Urothelium cell line (cell line): ENCODE measurements around the gene HORMAD2.

Source experiments
- DNase-seq: peaks from one replicate; pipeline ENCODE4 v3.0.0; 2011; ENCODE audit warnings: low spot score, mixed read lengths
- FAIRE-seq: peaks from 2 replicates; lab custom pipeline; 2011; peaks lifted over from hg19 to GRCh38; lab: Jason Lieb, UNC

The HORMAD2 gene

DNA sequence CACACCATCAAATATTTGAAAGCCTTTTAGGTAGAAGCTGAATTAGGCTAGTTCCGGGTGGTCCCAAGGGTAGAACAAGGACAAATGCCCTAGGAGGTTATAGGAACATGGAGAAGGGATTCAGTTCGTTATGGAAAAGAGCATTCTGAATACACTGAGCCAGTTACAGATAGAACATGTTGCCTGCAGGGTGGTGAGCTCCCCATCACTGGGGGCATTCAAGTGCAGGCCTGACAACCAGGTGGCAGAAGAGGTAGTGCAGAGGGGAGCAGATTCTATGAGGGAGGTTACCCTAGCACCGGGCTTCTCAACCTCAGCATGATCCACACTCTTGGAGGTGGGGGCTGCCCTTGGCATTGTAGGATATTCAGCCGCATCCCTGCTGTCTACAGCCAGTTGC, 142.1 kb downstream of the HORMAD2 start:
- FAIRE-seq = no peak
- no peak for DNase-seq

DNA sequence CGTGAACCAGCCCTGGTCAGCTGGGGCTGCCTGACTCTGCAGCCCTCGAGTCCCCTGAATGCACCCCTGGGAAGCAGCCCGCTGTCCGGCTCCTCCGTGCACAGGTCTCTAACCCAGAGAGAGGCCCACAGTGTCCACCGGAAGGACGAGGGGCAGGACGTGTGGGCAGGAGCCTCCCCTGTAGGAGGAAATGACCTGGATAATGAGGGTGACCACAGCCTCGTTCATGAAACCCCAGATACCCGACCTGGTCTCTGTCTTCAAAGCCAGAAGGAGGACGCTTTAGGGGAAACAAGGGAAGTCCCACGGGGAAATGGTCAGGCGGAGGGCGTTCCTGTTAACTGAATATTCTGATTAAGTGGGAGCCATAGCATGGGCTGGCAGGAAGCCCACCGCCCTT, 143.0 kb downstream of the HORMAD2 start:
- no peak for FAIRE-seq
- DNase-seq = no peak

DNA sequence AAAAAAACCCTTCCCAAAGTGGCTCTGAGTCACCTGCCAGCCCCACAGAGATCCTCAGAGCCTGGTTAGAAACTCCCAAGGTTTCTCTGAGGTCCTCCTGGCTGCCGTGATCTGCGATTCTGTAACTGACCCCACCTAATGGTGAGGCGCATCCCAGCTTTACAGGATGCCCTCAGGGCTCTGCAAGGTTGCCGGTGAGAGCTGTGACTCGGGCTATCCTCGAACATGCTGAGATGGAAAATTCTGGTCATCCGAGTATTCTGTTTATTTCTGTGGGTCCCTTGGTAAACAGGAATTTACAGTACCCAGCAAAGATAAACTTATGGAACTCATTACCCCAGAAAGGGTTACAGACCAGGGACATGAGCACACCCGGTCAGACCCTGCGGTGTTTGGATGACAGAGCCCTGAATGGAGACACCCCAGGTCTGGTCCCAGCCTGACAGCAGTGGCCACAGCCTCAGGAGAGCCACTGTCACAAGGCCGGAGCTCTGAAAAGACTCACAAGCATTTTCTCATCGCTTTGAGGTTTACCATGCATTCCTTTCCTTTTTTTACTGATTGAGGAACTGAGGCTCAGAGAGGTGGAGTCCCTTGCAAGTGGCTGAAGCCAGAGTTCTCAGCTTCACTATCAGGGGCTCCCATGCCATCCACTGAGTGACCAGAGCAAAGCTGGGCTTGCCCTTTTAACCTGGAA, 144.0 kb downstream of the HORMAD2 start:
- DNase-seq = peak; percentile 66

DNA sequence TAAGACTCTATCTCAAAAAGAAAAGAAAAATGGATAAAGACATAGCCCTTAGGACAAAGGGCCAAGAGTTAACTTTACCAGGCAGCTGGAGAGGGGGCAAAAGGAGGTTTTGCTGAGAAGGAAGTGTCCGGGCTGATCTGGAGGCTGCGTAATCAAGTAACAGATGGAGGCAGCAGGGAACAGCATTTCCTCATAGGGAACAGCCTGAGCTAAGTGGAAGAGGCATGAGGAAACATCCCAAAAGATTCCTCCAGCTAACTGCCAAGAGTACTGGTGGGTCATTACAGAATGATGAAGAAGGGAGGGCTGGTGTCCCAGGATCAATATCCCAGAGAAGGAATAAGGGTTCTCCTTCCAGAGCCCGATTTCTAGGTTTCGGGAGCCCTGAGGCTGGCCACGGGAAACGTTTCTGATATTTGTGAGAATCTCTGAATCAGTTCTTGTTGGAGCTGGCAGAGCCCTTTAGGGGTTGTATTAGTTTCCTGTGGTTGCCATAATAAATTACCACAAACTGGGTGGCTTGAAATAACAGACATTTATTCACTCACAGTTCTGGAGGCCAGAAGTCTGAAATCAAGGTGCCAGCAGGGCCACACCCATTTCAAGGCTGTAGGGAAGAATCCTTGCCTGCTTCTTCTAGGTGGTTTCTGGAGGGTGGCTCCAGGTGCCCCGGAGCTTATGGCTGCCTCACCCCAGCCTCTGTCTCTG, 145.1 kb downstream of the HORMAD2 start:
- DNase-seq (no peak), FAIRE-seq (no peak)

More for the DNA sequence above, 144.0 kb downstream of the HORMAD2 start:
- FAIRE-seq = no peak

DNA sequence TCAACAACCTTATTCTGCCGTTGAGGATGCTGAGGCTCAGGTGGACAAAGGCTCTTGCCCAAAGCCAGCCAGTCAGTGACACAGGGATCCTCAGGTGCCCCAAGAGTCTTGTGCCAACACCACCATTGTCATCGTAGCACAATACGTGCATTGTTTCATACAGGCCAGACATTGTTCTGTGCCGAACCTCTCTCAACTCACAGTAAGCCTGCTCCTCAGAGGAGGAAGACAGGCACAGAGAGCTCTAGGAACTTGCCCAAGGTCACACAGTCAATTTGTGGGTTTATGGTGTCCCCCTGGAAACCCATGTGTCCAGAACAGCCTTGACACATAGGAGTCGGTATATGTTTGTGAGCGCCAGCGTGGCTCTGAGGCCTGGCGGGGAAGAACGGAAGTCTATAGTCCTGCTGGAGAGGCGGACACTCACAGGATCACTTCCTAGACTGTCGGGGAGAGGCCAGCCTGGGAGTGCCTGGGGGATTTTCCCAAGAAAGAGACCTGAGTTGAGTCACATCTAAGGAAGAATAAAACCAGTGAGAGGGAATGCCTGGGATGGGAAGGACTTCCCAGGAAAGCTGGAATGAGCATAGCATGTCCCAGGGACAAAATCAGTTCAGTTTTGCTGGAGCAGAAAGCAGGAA, 146.0 kb downstream of the HORMAD2 start:
- FAIRE-seq (peak; percentile 74), DNase-seq (no peak)
